DND-41 (cell line): ENCODE data around the gene UTP18.
"Not testable (repeated sequence)": the region's sequence is repeated elsewhere in the genome, so short reads cannot be mapped to it uniquely, and the experiment has no call there.

Experiments used
- ATAC-seq: fragments of 200-7000 bp; cut with Tn5 transposase; 3 replicates; pipeline ENCODE4 v1.9.1; 2021; ENCODE audit warnings: low read depth; ENCODE audit not compliant: insufficient read depth
- DNase-seq: peaks from one replicate; pipeline ENCODE4 v3.0.0-alpha.2; 2020
- H2AFZ ChIP-seq: 2 replicates; pipeline ENCODE4 v1.6.0; 2012; ENCODE audit warnings: low read depth, low read length
- H3K27ac ChIP-seq: 2 replicates; pipeline ENCODE4 v1.5.1; 2012; ENCODE audit warnings: low read length, inconsistent platforms
- H3K27me3 ChIP-seq: fragments of 200-600 bp; sonication (generic); 2 replicates; pipeline ENCODE4 v1.6.0; 2012; ENCODE audit warnings: low read length, mild to moderate bottlenecking, inconsistent platforms; ENCODE audit not compliant: insufficient read depth, poor library complexity
- H3K36me3 ChIP-seq: 2 replicates; pipeline ENCODE4 v1.5.1; 2012; ENCODE audit warnings: low read length, inconsistent platforms; ENCODE audit not compliant: insufficient read depth
- H3K4me1 ChIP-seq: 2 replicates; pipeline ENCODE4 v1.5.1; 2012; ENCODE audit warnings: mild to moderate bottlenecking, low read length; ENCODE audit not compliant: insufficient read depth
- H3K4me2 ChIP-seq: 2 replicates; pipeline ENCODE4 v1.6.0; 2012; ENCODE audit warnings: mild to moderate bottlenecking, moderate library complexity, low read length, inconsistent platforms; ENCODE audit not compliant: insufficient read depth
- H3K4me3 ChIP-seq, 2 experiments: fragments of 200-600 bp in 1 of 2; shearing (Covaris generic) in 1 of 2; 2 replicates each; pipeline ENCODE4 v1.5.1; 2012 to 2016; ENCODE audit warnings: inconsistent platforms in 2 of 2, low read length in 2 of 2, mild to moderate bottlenecking in 2 of 2, low read depth in 1 of 2, moderate library complexity in 1 of 2
- H3K79me2 ChIP-seq: 2 replicates; pipeline ENCODE4 v1.6.0; 2012; ENCODE audit warnings: low read length, inconsistent platforms; ENCODE audit not compliant: insufficient read depth
- H3K9ac ChIP-seq: 2 replicates; pipeline ENCODE4 v1.6.0; 2012; ENCODE audit warnings: low read depth, mild to moderate bottlenecking, inconsistent platforms, low read length, moderate library complexity
- H3K9me3 ChIP-seq: 2 replicates; pipeline ENCODE4 v1.5.1; 2012; ENCODE audit warnings: low read length, moderate library complexity, mild to moderate bottlenecking, inconsistent platforms; ENCODE audit not compliant: insufficient read depth, severe bottlenecking
- H4K20me1 ChIP-seq: 2 replicates; pipeline ENCODE4 v1.6.0; 2012; ENCODE audit warnings: low read length; ENCODE audit not compliant: insufficient read depth
- CTCF ChIP-seq: IDR thresholded peaks from 2 replicates; pipeline ENCODE4 v1.5.1; 2012; ENCODE audit warnings: borderline replicate concordance, low read length, moderate library complexity, mild to moderate bottlenecking; ENCODE audit not compliant: poor library complexity, severe bottlenecking; ENCODE audit errors: extremely low read depth
- EZH2 ChIP-seq: IDR thresholded peaks from 3 replicates; pipeline ENCODE4 v1.6.1; 2012; ENCODE audit warnings: borderline replicate concordance, low read depth, mild to moderate bottlenecking, moderate library complexity, low read length, inconsistent platforms; ENCODE audit not compliant: severe bottlenecking

Gene UTP18

GRCh38 chr17:51263006-51263405, 2.7 kb downstream of the UTP18 start:
- ATAC-seq (no peak), DNase-seq (no peak)
- Histone ChIP-seq H3K36me3 (peaks cover 62% of the 10 kb centered on the region), H3K4me3 (peak overlapping the region in 1 of 2 experiments; percentile 25; a peak in 1 of 4 replicates), H4K20me1 (peaks cover 52% of the 10 kb centered on the region), H3K4me2 (peak overlapping the region; percentile 94), H3K9me3 (no peaks in the 10 kb centered on the region), H3K4me1 (peaks cover 39% of the 10 kb centered on the region), H3K9ac (peak overlapping the region; percentile 23; the same call in 1 of the 2 replicates), H3K79me2 (peaks cover 87% of the 10 kb centered on the region), H2AFZ (no peak overlapping the region), H3K27ac (no peak overlapping the region), H3K27me3 (no peaks in the 10 kb centered on the region)
- TF ChIP-seq EZH2 (no peak), CTCF (no peak)

- ATAC-seq, H3K27ac ChIP-seq, H2AFZ ChIP-seq, H3K4me2 ChIP-seq, DNase-seq, H3K27me3 ChIP-seq, H3K9ac ChIP-seq, H3K9me3 ChIP-seq, H3K4me3 ChIP-seq: not testable (repeated sequence)
- H3K79me2 ChIP-seq, result peaks cover 84% of the 10 kb centered on the region
- H4K20me1 ChIP-seq, result peaks cover 47% of the 10 kb centered on the region
- H3K36me3 ChIP-seq, result peaks cover 66% of the 10 kb centered on the region
- H3K4me1 ChIP-seq, result peaks cover 27% of the 10 kb centered on the region
These were observed 4.1 kb downstream of the UTP18 start for GRCh38 chr17:51264466-51264865.

- TF ChIP-seq CTCF (no peak), EZH2 (no peak)
- no peak for DNase-seq
- Histone ChIP-seq H3K4me3 (no peak overlapping the region), H3K79me2 (peaks cover 67% of the 10 kb centered on the region), H3K27me3 (no peaks in the 10 kb centered on the region), H4K20me1 (peaks cover 36% of the 10 kb centered on the region), H3K4me1 (no peaks in the 10 kb centered on the region), H2AFZ (no peak overlapping the region), H3K4me2 (no peak overlapping the region), H3K36me3 (peaks cover 91% of the 10 kb centered on the region), H3K9me3 (no peaks in the 10 kb centered on the region), H3K27ac (no peak overlapping the region), H3K9ac (no peak overlapping the region)
- no peak for ATAC-seq
These were observed 9.6 kb downstream of the UTP18 start for GRCh38 chr17:51269991-51270390.

GRCh38 chr17:51270636-51271035, 10.3 kb downstream of the UTP18 start:
- H3K79me2 ChIP-seq, result peaks cover 62% of the 10 kb centered on the region
- H3K9me3 ChIP-seq, result no peaks in the 10 kb centered on the region
- H3K4me3 ChIP-seq, result no peak overlapping the region
- peaks cover 91% of the 10 kb centered on the region for H3K36me3 ChIP-seq
- H4K20me1 ChIP-seq, result peaks cover 36% of the 10 kb centered on the region
- no peaks in the 10 kb centered on the region for H3K4me1 ChIP-seq
- no peak for ATAC-seq
- no peak overlapping the region for H3K9ac ChIP-seq
- no peak overlapping the region for H2AFZ ChIP-seq
- no peak for TF ChIP-seq CTCF
- no peak for TF ChIP-seq EZH2
- H3K27me3 ChIP-seq, result no peaks in the 10 kb centered on the region
- no peak overlapping the region for H3K27ac ChIP-seq
- DNase-seq, result no peak
- no peak overlapping the region for H3K4me2 ChIP-seq
